GM21360 (cell line): ENCODE measurements around the gene CLK2.

ENCODE experiments used
- ATAC-seq: cut with Tn5 transposase; IDR thresholded peaks from one replicate; pipeline ENCODE4 v1.9.1; 2021; ENCODE audit warnings: mild to moderate bottlenecking, moderate library complexity; ENCODE audit not compliant: unreplicated experiment

Gene CLK2

GRCh38 chr1:155273343-155274245 lies at the start of gene CLK2:
CLK2 (minus strand) TSS chr1:155273504; CDS start chr1:155270977, 2,527 bp downstream.
- ATAC-seq, result peak; percentile 73

- ATAC-seq, result no peak
These were observed 49.3 kb upstream of the CLK2 start for GRCh38 chr1:155322571-155322952.

- ATAC-seq, result no peak
These were observed 48.6 kb upstream of the CLK2 start for GRCh38 chr1:155321639-155322503.

- no peak for ATAC-seq
These were observed 47.6 kb upstream of the CLK2 start, which contains the start of gene RUSC1 for GRCh38 chr1:155320661-155321617. RUSC1 (plus strand) TSS chr1:155320894; CDS start chr1:155321774, 880 bp downstream.

GRCh38 chr1:155320252-155320651 lies 46.9 kb upstream of the CLK2 start:
- ATAC-seq, result no peak

GRCh38 chr1:155319536-155319935 lies 46.2 kb upstream of the CLK2 start:
- no peak for ATAC-seq

- no peak for ATAC-seq
These were observed 44.8 kb upstream of the CLK2 start for GRCh38 chr1:155318082-155318481.

GRCh38 chr1:155316922-155317321 lies 43.6 kb upstream of the CLK2 start:
- ATAC-seq, result no peak

GRCh38 chr1:155313261-155313660 lies 40.0 kb upstream of the CLK2 start:
- no peak for ATAC-seq

GRCh38 chr1:155309423-155310021 lies 36.2 kb upstream of the CLK2 start:
- no peak for ATAC-seq

- ATAC-seq, result peak; percentile 94
These were observed 35.5 kb upstream of the CLK2 start, which contains the start of gene FDPS for GRCh38 chr1:155308493-155309422. FDPS (plus strand) TSS chr1:155308866; CDS start chr1:155309790, 924 bp downstream.

- no peak for ATAC-seq
These were observed 34.0 kb upstream of the CLK2 start for GRCh38 chr1:155307247-155307740.

GRCh38 chr1:155305881-155306391 lies 32.6 kb upstream of the CLK2 start:
- ATAC-seq, result no peak

GRCh38 chr1:155304558-155305063 lies 31.3 kb upstream of the CLK2 start:
- no peak for ATAC-seq

- no peak for ATAC-seq
These were observed 28.1 kb upstream of the CLK2 start, which contains the start of gene PKLR for GRCh38 chr1:155301342-155301841. PKLR (minus strand) TSS chr1:155301438; CDS start chr1:155301395, 43 bp downstream.

GRCh38 chr1:155300553-155301329 lies 27.4 kb upstream of the CLK2 start:
- ATAC-seq, result no peak

- no peak for ATAC-seq
These were observed 26.7 kb upstream of the CLK2 start for GRCh38 chr1:155300024-155300423.
